IMR-90 (cell line): ENCODE measurements around the gene TRIML1. TPM values are rescaled to one million over a fixed set of nuclear protein-coding genes. Genes with fewer than 3 reads are reported as not detected.

Experiments
- ATAC-seq: fragments of 200-7000 bp; cut with Tn5 transposase; 2 replicates; pipeline ENCODE4 v1.9.1; 2020; ENCODE audit warnings: low read depth, mild to moderate bottlenecking, moderate library complexity
- BruUV-seq: library from RNA; stranded (reverse); fragments of 400-500 nt; replicated peaks from 2 replicates; lab custom pipeline; 2021; lab: Mats Ljungman, UMichigan
- CTCF ChIA-PET: fragments of 300-600 bp; formaldehyde crosslinking; extraction: SDS; loops from one replicate; lab custom pipeline; 2021; ENCODE audit warnings: antibody characterized with exemption; lab: Yijun Ruan, JAX
- POLR2A ChIA-PET: fragments of 300-600 bp; sonication (Branson Sonifier 250); formaldehyde crosslinking; loops from one replicate; lab custom pipeline; 2022; ENCODE audit warnings: antibody characterized with exemption; ENCODE audit not compliant: unreplicated experiment; lab: Charles Lee
- DNase-seq: peaks from one replicate; pipeline ENCODE4 v3.0.0; 2013
- H2AFZ ChIP-seq: replicated peaks from 2 replicates; pipeline ENCODE3; 2013; ENCODE audit warnings: low read length, mild to moderate bottlenecking; ENCODE audit not compliant: poor library complexity
- H2AK5ac ChIP-seq: 2 replicates; pipeline ENCODE4 v1.6.1; 2013; ENCODE audit warnings: low read depth, low read length, inconsistent platforms
- H2AK9ac ChIP-seq: replicated peaks from 2 replicates; pipeline ENCODE3; 2013; ENCODE audit warnings: mild to moderate bottlenecking, low read depth, low read length, moderate library complexity; ENCODE audit not compliant: poor library complexity
- H2BK120ac ChIP-seq: 2 replicates; pipeline ENCODE4 v1.6.1; 2013; ENCODE audit warnings: low read depth, low read length, inconsistent platforms
- H2BK15ac ChIP-seq: 3 replicates; pipeline ENCODE4 v1.6.1; 2013; ENCODE audit warnings: low read depth, low read length, inconsistent platforms
- H2BK20ac ChIP-seq: 2 replicates; pipeline ENCODE4 v1.6.1; 2013; ENCODE audit warnings: low read depth, mild to moderate bottlenecking, inconsistent platforms, low read length, moderate library complexity
- H2BK5ac ChIP-seq: 2 replicates; pipeline ENCODE4 v1.6.1; 2013; ENCODE audit warnings: mild to moderate bottlenecking, low read depth, low read length, inconsistent platforms; ENCODE audit not compliant: poor library complexity, severe bottlenecking
- H3K14ac ChIP-seq: replicated peaks from 2 replicates; pipeline ENCODE4 v1.6.1; 2013; ENCODE audit warnings: low read depth, low read length, inconsistent platforms
- H3K18ac ChIP-seq: 2 replicates; pipeline ENCODE4 v1.6.1; 2013; ENCODE audit warnings: low read depth, low read length, control low read depth
- H3K23ac ChIP-seq: 2 replicates; pipeline ENCODE4 v1.6.1; 2013; ENCODE audit warnings: low read depth, low read length, inconsistent platforms
- H3K27ac ChIP-seq: 2 replicates; pipeline ENCODE4 v1.5.1; 2013; ENCODE audit warnings: mild to moderate bottlenecking, control low read depth, low read length; ENCODE audit not compliant: insufficient read depth
- H3K27me3 ChIP-seq: 2 replicates; pipeline ENCODE4 v1.6.1; 2013; ENCODE audit warnings: low read length; ENCODE audit not compliant: control insufficient read depth, insufficient read depth
- H3K36me3 ChIP-seq: 2 replicates; pipeline ENCODE4 v1.6.1; 2013; ENCODE audit warnings: low read length, mixed read lengths; ENCODE audit not compliant: control insufficient read depth, insufficient read depth
- H3K4ac ChIP-seq: 2 replicates; pipeline ENCODE4 v1.6.1; 2013; ENCODE audit warnings: low read depth, low read length, inconsistent platforms
- H3K4me1 ChIP-seq: 2 replicates; pipeline ENCODE4 v1.6.1; 2013; ENCODE audit warnings: low read length, mixed read lengths; ENCODE audit not compliant: control insufficient read depth, insufficient read depth
- H3K4me2 ChIP-seq: 2 replicates; pipeline ENCODE4 v1.6.1; 2013; ENCODE audit warnings: low read depth, mild to moderate bottlenecking, control low read depth, low read length, moderate library complexity
- H3K4me3 ChIP-seq: 2 replicates; pipeline ENCODE4 v1.5.1; 2013; ENCODE audit warnings: low read depth, mild to moderate bottlenecking, control low read depth, low read length, moderate library complexity; ENCODE audit not compliant: insufficient read depth
- H3K56ac ChIP-seq: 2 replicates; pipeline ENCODE4 v1.6.1; 2013; ENCODE audit warnings: low read length, inconsistent platforms; ENCODE audit not compliant: insufficient read depth; ENCODE audit errors: extremely low read depth
- H3K79me1 ChIP-seq, 2 experiments: 2 replicates each; pipeline ENCODE4 v1.6.1; 2013; ENCODE audit warnings: low read length in 2 of 2, inconsistent platforms in 1 of 2, low read depth in 1 of 2
- H3K9ac ChIP-seq: 2 replicates; pipeline ENCODE4 v1.6.1; 2013; ENCODE audit warnings: low read depth, low read length, control low read depth
- H3K9me1 ChIP-seq: 2 replicates; pipeline ENCODE4 v1.6.1; 2013; ENCODE audit warnings: low read length, inconsistent platforms; ENCODE audit not compliant: insufficient read depth
- H3K9me3 ChIP-seq: 2 replicates; pipeline ENCODE4 v1.6.1; 2013; ENCODE audit warnings: low read length; ENCODE audit not compliant: control insufficient read depth, insufficient read depth
- H4K20me1 ChIP-seq: 2 replicates; pipeline ENCODE4 v1.6.1; 2013; ENCODE audit warnings: low read length, inconsistent platforms; ENCODE audit not compliant: insufficient read depth
- H4K5ac ChIP-seq: 2 replicates; pipeline ENCODE4 v1.6.1; 2013; ENCODE audit warnings: mild to moderate bottlenecking, low read depth, low read length, control low read depth
- H4K8ac ChIP-seq, 2 experiments: 2 replicates each; pipeline ENCODE4 v1.6.1; 2013; ENCODE audit warnings: low read depth in 2 of 2, low read length in 2 of 2, control low read depth in 1 of 2, inconsistent platforms in 1 of 2
- H4K91ac ChIP-seq: 2 replicates; pipeline ENCODE4 v1.6.1; 2013; ENCODE audit warnings: low read depth, low read length, inconsistent platforms; ENCODE audit not compliant: insufficient read depth
- BHLHE40 ChIP-seq: fragments of 150-350 bp; IDR thresholded peaks from 2 replicates; pipeline ENCODE4 v1.6.1; 2016; ENCODE audit warnings: mild to moderate bottlenecking, low read depth, low read length
- ELK1 ChIP-seq: fragments of 150-350 bp; IDR thresholded peaks from 2 replicates; pipeline ENCODE4 v1.6.1; 2016; ENCODE audit warnings: low read depth, mild to moderate bottlenecking, low read length, moderate library complexity, borderline replicate concordance
- WGBS, 2 experiments: methylation state at CpG; one replicate each; pipeline versions ENCODE4 v1.1.5 to v1.1.7; 2013; ENCODE audit warnings: missing lambda C conversion rate in 2 of 2; ENCODE audit not compliant: insufficient read length in 1 of 2; ENCODE audit errors: extremely low coverage in 2 of 2; 5-methylcytosine and 5-hydroxymethylcytosine counted together
- dilution Hi-C: fragments of 300-500 bp; cut with HindIII; formaldehyde crosslinking; loops from one replicate; pipeline ENCODE4 v1.14.3; 2018; ENCODE audit warnings: low sequenced_read_pairs; ENCODE audit not compliant: unreplicated experiment
- in situ Hi-C: fragments of 300-500 bp; cut with MboI; formaldehyde crosslinking; loops from 3 replicates; pipeline ENCODE4 v1.14.3; 2019; ENCODE audit warnings: low sequenced_read_pairs, inconsistent platforms, mixed read lengths
- intact Hi-C: fragments of 100-400 bp; cut with micrococcal nuclease; formaldehyde crosslinking; loops from 2 replicates; pipeline ENCODE4 v1.10.0; 2022
- polyA plus RNA-seq, 3 experiments: library from polyadenylated mRNA; depleted of rRNA; stranded (reverse); fragments of >200 nt; gene quantifications; 2 replicates each; pipeline ENCODE4 v1.2.3, GENCODE V29; 2012; ENCODE audit warnings: low replicate concordance in 1 of 3
- total RNA-seq: library from RNA; depleted of rRNA; stranded (reverse); fragments of >200 nt; gene quantifications from 2 replicates; pipeline ENCODE4 v1.2.3, GENCODE V29; 2012

TRIML1 gene
- total and polyA plus RNA-seq, 2 of the 4 experiments (the other 2 are of a cell fraction) = not detected

GRCh38 chr4:188147776-188148175 lies 8.5 kb downstream of the TRIML1 start:
- H2AK5ac ChIP-seq = no peak overlapping the region; the same call in 1 of the 2 replicates
- H3K36me3 ChIP-seq = no peaks in the 10 kb centered on the region
- H4K8ac ChIP-seq = no peak overlapping the region
- H2AK9ac ChIP-seq = no peak overlapping the region
- in situ Hi-C loops (no loop called here), dilution Hi-C loops (no loop called here), intact Hi-C loops (no loop called here)
- H2AFZ ChIP-seq = no peak overlapping the region
- no CpG with 5 or more reads among the region's 6 CpGs for WGBS, 2 experiments
- BruUV-seq = no TSS peak
- no peak overlapping the region for H2BK5ac ChIP-seq
- no peak overlapping the region for H3K56ac ChIP-seq
- H3K23ac ChIP-seq = no peak overlapping the region
- H3K9ac ChIP-seq = no peak overlapping the region
- no peaks in the 10 kb centered on the region for H3K79me1 ChIP-seq
- DNase-seq (no peak), ATAC-seq (no peak)
- H3K9me3 ChIP-seq = no peaks in the 10 kb centered on the region
- no peaks in the 10 kb centered on the region for H3K4me1 ChIP-seq
- H3K18ac ChIP-seq = no peak overlapping the region
- no peak overlapping the region for H4K5ac ChIP-seq
- H3K4me3 ChIP-seq = no peak overlapping the region
- no peak overlapping the region for H3K4me2 ChIP-seq
- H3K27me3 ChIP-seq = no peaks in the 10 kb centered on the region
- no peaks in the 10 kb centered on the region for H3K9me1 ChIP-seq
- H2BK20ac ChIP-seq = no peak overlapping the region
- no peak overlapping the region for H3K27ac ChIP-seq
- H3K14ac ChIP-seq = no peak overlapping the region
- ChIA-PET CTCF (no interaction called here), POLR2A (no interaction called here)
- H4K91ac ChIP-seq = no peak overlapping the region
- no peak overlapping the region for H2BK15ac ChIP-seq
- TF ChIP-seq ELK1 = no peak
- TF ChIP-seq BHLHE40 = no peak
- H2BK120ac ChIP-seq = no peak overlapping the region
- H3K4ac ChIP-seq = no peak overlapping the region
- H4K20me1 ChIP-seq = no peaks in the 10 kb centered on the region
